GM12878 (cell line): ENCODE data around the gene GANAB. TPM values are rescaled to one million over a fixed set of nuclear protein-coding genes. Genes with fewer than 3 reads are reported as not detected.

Experiments
- ATF2 ChIP-seq: IDR thresholded peaks from 2 replicates; pipeline ENCODE4 v1.6.1; 2012; ENCODE audit warnings: low read length, inconsistent platforms
- CHD1 ChIP-seq: IDR thresholded peaks from 2 replicates; pipeline ENCODE4 v1.6.1; 2012; ENCODE audit warnings: low read depth, low read length, improper control_type of control experiment
- CHD4 ChIP-seq: fragments of 200-600 bp; sonication (generic); IDR thresholded peaks from 2 replicates; pipeline ENCODE4 v1.6.1; 2016; ENCODE audit warnings: mild to moderate bottlenecking
- CTCF ChIP-seq, 3 experiments: IDR thresholded peaks in 2 of 3; conservative IDR thresholded peaks in 1 of 3; 2 replicates each; pipeline ENCODE4 v1.5.1; 2011; ENCODE audit warnings: low read depth in 3 of 3, low read length in 3 of 3, mild to moderate bottlenecking in 3 of 3, control low read depth in 2 of 3, moderate library complexity in 2 of 3, inconsistent platforms in 1 of 3, mixed read lengths in 1 of 3; ENCODE audit not compliant: control insufficient read depth in 2 of 3, insufficient read depth in 1 of 3; ENCODE audit errors: extremely low read depth in 1 of 3
- DPF2 ChIP-seq: fragments of 450-650 bp; IDR thresholded peaks from 2 replicates; pipeline ENCODE4 v1.6.1; 2017; ENCODE audit warnings: mild to moderate bottlenecking
- ESRRA ChIP-seq: IDR thresholded peaks from 2 replicates; pipeline ENCODE4 v1.6.1; 2012; ENCODE audit warnings: mild to moderate bottlenecking, low read length, improper control_type of control experiment
- EZH2 ChIP-seq: IDR thresholded peaks from 2 replicates; pipeline ENCODE4 v1.6.1; 2012; ENCODE audit warnings: low read depth, mild to moderate bottlenecking, control low read depth, inconsistent platforms, low read length, borderline replicate concordance; ENCODE audit not compliant: control insufficient read depth
- FOXM1 ChIP-seq: IDR thresholded peaks from 2 replicates; pipeline ENCODE4 v1.6.1; 2012; ENCODE audit warnings: low read depth, mild to moderate bottlenecking, inconsistent platforms, low read length, moderate library complexity
- GABPA ChIP-seq: IDR thresholded peaks from 2 replicates; pipeline ENCODE4 v1.6.1; 2014; ENCODE audit warnings: antibody characterized with exemption, low read depth, mild to moderate bottlenecking, inconsistent platforms
- GATAD2B ChIP-seq: fragments of 450-650 bp; conservative IDR thresholded peaks from 2 replicates; pipeline ENCODE4 v1.6.1; 2017; ENCODE audit warnings: low read depth, mild to moderate bottlenecking, moderate library complexity
- JUNB ChIP-seq: IDR thresholded peaks from 2 replicates; pipeline ENCODE4 v1.6.1; 2016; ENCODE audit warnings: antibody characterized with exemption, mild to moderate bottlenecking
- KLF5 ChIP-seq: fragments of 450-650 bp; IDR thresholded peaks from 2 replicates; pipeline ENCODE4 v1.6.1; 2014; ENCODE audit warnings: mild to moderate bottlenecking; ENCODE audit not compliant: partially characterized antibody
- MEF2B ChIP-seq: fragments of 450-650 bp; IDR thresholded peaks from 2 replicates; pipeline ENCODE4 v1.6.1; 2018; ENCODE audit warnings: mild to moderate bottlenecking, moderate library complexity; ENCODE audit not compliant: partially characterized antibody, poor library complexity, severe bottlenecking
- MYC ChIP-seq: IDR thresholded peaks from 2 replicates; pipeline ENCODE4 v1.6.1; 2011; ENCODE audit warnings: mild to moderate bottlenecking, low read length, moderate library complexity, inconsistent platforms; ENCODE audit not compliant: insufficient read depth, insufficient replicate concordance, insufficient read length, severe bottlenecking
- NFXL1 ChIP-seq: fragments of 450-650 bp; IDR thresholded peaks from 2 replicates; pipeline ENCODE4 v1.6.1; 2017; ENCODE audit warnings: antibody characterized with exemption, mild to moderate bottlenecking, borderline replicate concordance
- NFYA ChIP-seq: IDR thresholded peaks from 2 replicates; pipeline ENCODE4 v1.6.1; 2011; ENCODE audit warnings: low read depth, mild to moderate bottlenecking, low read length, improper control_type of control experiment, borderline replicate concordance
- NFYB ChIP-seq: IDR thresholded peaks from 2 replicates; pipeline ENCODE4 v1.6.1; 2011; ENCODE audit warnings: low read depth, mild to moderate bottlenecking, low read length, improper control_type of control experiment, moderate library complexity; ENCODE audit not compliant: insufficient read depth
- PAX8 ChIP-seq: fragments of 450-650 bp; IDR thresholded peaks from 2 replicates; pipeline ENCODE4 v1.6.1; 2017; ENCODE audit warnings: mild to moderate bottlenecking, moderate library complexity
- POLR2AphosphoS2 ChIP-seq: IDR thresholded peaks from 2 replicates; pipeline ENCODE4 v1.6.1; 2011; ENCODE audit warnings: low read depth, mild to moderate bottlenecking, low read length, improper control_type of control experiment, moderate library complexity
- POU2F2 ChIP-seq: IDR thresholded peaks from 3 replicates; pipeline ENCODE4 v1.6.1; 2011; ENCODE audit warnings: low read depth, mild to moderate bottlenecking, low read length, borderline replicate concordance
- ZBTB11 ChIP-seq: fragments of 450-650 bp; formaldehyde crosslinking; IDR thresholded peaks from 2 replicates; pipeline ENCODE4 v1.5.0; 2022; ENCODE audit warnings: mild to moderate bottlenecking, missing genetic modification characterization
- ZSCAN29 ChIP-seq: fragments of 450-650 bp; IDR thresholded peaks from 2 replicates; pipeline ENCODE4 v1.6.1; 2017; ENCODE audit warnings: mild to moderate bottlenecking, moderate library complexity
- polyA plus RNA-seq, 11 experiments: library from polyadenylated mRNA; depleted of rRNA in 4 of 11; unstranded in 6 of 11; stranded (reverse) in 5 of 11; fragments of >200 nt; fragmentation: Nextera tagmentation in 4 of 11; fragmentation: Illumina TruSeq in 1 of 11; extraction: Ambion mirVana in 4 of 11; extraction: Trizol in 1 of 11; gene quantifications; 1 replicate in 1 of 11; 2 replicates in 10 of 11; pipeline versions ENCODE4 v1.2.1 to v1.2.3, GENCODE V29; 2011 to 2016; ENCODE audit warnings: inconsistent platforms in 2 of 11, missing spikeins in 2 of 11, low read depth in 1 of 11
- total RNA-seq, 4 experiments: library from RNA; depleted of rRNA in 3 of 4; stranded (reverse); fragments of >200 nt in 3 of 4; fragmentation: Illumina TruSeq in 1 of 4; extraction: Trizol in 1 of 4; gene quantifications; 2 replicates each; pipeline versions ENCODE4 v1.2.1 to v1.2.3, GENCODE V29; 2013 to 2021

Gene GANAB
- total and polyA plus RNA-seq, 10 of the 15 experiments (the other 5 are each of a cell fraction or from before 2014, with no cell fraction given) = 4.5 to 175 (median 102) TPM

- no peak for TF ChIP-seq ATF2
- peak; percentile 79; the same call in 2 of the 3 replicates for TF ChIP-seq POU2F2
- no peak for TF ChIP-seq NFXL1
- no peak for TF ChIP-seq FOXM1
- no peak for TF ChIP-seq PAX8
- TF ChIP-seq ZBTB11 (CRISPR knock-in tag) = no peak
- TF ChIP-seq DPF2 = peak; percentile 71
- TF ChIP-seq CHD4 = no peak
- no peak for TF ChIP-seq ESRRA
- no peak for TF ChIP-seq CTCF (IDR thresholded peaks at IDR 0.05 in 2 of 3, conservative IDR thresholded peaks at IDR 0.05 in 1 of 3; ENCODE audit: control insufficient read depth in 2 of 3, extremely low read depth in 1 of 3, insufficient read depth in 1 of 3, low read depth in 3 of 3, low read length in 3 of 3)
- TF ChIP-seq POLR2AphosphoS2 = peak; percentile 97
- TF ChIP-seq MYC = no peak
- no peak for TF ChIP-seq ZSCAN29
- TF ChIP-seq MEF2B = no peak
- peak; percentile 81 for TF ChIP-seq GABPA
- no peak for TF ChIP-seq NFYA
- 0 out of 2 replicates have a peak, but pooled peaks have one; percentile 51 for TF ChIP-seq CHD1
- TF ChIP-seq EZH2 = no peak
- TF ChIP-seq NFYB = peak; percentile 85
- peak; percentile 70 for TF ChIP-seq GATAD2B
- TF ChIP-seq KLF5 = peak; percentile 72
- TF ChIP-seq JUNB = no peak
Measured at GRCh38 chr11:62645946-62646824, at the start of gene GANAB (continued).
